DLD1 (cell line): ENCODE data around the gene SHE.
"Not testable (repeated sequence)": the region's sequence is repeated elsewhere in the genome, so short reads cannot be mapped to it uniquely, and the experiment has no call there.

Experiments used
- in situ Hi-C: cut with HindIII; loops from 2 replicates; pipeline ENCODE4 v1.10.0; 2017; ENCODE audit warnings: low sequenced_read_pairs

The SHE gene

DNA sequence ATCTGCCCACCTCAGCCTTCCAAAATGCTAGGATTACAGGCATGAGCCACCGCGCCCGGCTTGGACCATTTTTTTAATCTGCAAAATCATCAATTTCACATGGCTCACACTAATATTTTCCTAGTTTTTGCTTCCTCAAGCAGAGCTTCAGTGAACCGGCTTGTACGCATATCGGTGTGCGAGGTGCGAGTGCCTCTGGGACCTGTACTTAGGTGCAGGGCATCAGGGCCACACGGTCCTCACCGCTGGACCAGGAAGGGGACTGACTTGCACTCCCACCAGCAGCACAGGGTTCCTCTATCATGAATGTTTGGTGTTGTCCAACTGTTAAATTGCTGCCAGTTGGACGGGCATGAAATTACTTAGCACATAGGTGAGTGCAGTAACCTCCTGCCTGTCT lies 15.4 kb upstream of the SHE start:
- in situ Hi-C loops = no loop called here

DNA sequence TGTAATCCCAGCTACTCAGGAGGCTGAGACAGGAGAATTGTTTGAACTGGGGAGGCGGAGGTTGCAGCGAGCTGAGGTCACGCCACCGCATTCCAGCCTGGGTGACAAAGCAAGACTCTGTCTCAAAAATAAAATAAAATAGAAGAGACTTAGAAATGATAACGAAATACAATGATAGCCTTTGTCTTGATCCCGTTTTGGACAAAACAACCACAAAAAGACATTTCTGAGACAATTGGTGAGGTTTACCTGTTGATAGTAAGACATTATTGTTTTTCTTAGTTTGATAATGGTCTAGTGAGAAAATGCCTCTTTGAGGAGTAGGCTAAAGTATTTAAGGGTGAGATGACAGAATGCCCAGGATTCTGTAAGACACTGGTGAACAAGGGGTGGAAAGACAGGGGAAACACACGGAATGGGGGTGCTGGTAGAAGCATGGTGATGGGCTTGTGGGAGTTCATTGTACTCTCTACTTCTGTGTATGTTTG lies 11.9 kb upstream of the SHE start:
- in situ Hi-C loops = no loop called here

- in situ Hi-C loops = no loop called here
Measured at GRCh38 chr1:154512760-154513159, 10.5 kb upstream of the SHE start.

- in situ Hi-C loops = no loop called here
Measured at GRCh38 chr1:154503898-154504297, 1.7 kb upstream of the SHE start.

DNA sequence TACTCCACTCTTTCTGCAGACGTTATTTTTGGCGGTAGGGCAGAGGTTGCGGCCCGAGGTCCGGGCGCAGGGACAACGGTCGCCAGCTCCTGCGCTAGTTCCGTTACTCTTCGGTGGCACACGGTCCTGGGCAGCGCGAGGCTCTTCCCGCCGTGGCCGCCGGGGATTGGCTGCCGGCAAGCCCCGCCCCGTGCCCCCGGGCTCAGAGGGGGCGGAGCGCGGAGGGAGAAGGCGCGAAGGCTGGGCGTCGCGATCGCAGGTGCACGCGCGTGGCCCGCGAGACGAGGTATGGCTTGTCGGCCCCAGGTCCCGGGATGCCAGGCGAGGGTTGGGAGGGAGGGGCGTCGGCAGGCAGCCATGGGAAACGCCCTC lies 518 bp upstream of the SHE start:
- in situ Hi-C loops = no loop called here

- in situ Hi-C loops = no loop called here
Measured at GRCh38 chr1:154501423-154502065, 668 bp downstream of the SHE start.

DNA sequence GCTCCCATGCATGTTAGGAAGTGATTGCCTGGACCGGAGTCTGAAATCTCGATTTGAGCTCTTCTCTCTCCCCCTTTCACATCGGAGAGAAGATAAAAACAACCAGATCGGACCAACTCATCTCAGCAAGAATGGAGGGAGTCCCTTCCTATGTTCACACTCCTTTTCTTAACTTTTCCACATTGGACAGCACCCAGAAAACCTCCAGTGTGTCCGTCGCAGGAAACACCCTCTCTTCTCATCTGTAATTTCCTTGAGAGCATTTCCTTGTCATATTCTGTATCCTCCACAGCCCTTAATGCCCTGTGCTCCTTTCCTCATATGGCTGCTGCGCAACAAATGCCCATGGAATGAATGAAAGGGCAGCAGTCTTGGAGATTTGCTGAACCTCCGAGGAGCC lies 1.7 kb downstream of the SHE start:
- in situ Hi-C loops = no loop called here

DNA sequence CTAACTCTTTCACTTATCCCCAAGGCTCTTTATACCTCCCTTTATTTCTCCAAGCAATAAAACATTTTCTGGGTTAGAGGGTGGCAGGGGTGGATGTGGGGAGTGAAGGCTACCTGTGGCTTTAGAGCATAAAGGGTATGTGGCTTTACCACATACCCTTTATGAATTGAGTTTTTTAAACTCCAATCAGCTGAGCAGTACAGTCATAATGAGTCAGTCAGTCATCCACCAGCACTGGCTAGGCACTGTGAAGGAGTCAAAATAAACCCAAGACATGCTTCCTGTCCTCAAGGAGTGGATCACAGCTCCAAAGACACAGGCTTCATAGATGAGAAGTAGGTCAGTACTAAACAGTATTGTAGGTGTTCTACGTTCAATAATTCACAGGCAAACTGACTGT lies 2.8 kb downstream of the SHE start:
- in situ Hi-C loops = no loop called here

GRCh38 chr1:154497026-154497806 lies 5.0 kb downstream of the SHE start:
- in situ Hi-C loops = no loop called here

DNA sequence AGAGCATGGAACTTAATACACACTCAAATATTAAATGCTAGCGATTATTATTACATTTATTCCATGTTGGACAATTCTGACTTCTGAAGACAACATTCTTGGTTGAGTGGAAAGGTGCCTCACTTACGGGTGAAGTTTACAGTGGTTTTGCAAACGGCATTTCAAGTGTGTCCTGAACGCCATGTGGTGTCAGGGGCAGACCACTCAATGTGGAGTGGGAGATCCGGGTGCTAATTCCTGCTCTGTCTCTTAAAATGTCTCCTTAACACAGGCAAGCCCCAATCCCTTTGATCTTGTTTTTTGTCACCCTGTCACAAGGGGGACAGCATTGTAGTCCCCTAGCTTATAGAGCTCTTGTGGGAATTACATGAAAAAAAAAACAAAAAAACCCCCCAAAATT lies 5.8 kb downstream of the SHE start:
- in situ Hi-C loops = no loop called here

GRCh38 chr1:154495496-154496273 lies 6.5 kb downstream of the SHE start:
- in situ Hi-C loops = no loop called here

- in situ Hi-C loops = no loop called here
Measured at GRCh38 chr1:154493276-154493675, 8.9 kb downstream of the SHE start.

DNA sequence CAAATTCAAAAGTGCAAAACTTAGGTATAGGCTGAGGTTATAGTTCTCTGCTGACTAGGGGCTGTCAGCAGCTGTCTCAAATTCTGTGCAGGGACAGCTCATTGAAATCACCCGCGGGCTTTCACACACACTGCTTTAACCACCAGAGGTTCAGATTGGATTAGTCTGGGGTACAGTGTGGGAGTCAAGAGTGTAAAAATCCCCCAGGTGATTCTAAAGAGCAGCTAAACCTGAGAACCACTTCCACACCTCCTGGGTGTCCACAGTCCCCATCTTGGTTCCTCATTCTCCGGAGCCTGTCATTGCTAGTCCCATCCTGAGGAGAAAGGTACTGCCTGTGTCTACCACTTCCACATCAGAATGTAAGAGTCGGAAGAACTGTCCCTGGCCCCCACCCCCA lies 10.1 kb downstream of the SHE start:
- in situ Hi-C loops = no loop called here

GRCh38 chr1:154490317-154490716 lies 11.9 kb downstream of the SHE start:
- in situ Hi-C loops = no loop called here

- in situ Hi-C loops = no loop called here
Measured at GRCh38 chr1:154489695-154490274, 12.4 kb downstream of the SHE start.

DNA sequence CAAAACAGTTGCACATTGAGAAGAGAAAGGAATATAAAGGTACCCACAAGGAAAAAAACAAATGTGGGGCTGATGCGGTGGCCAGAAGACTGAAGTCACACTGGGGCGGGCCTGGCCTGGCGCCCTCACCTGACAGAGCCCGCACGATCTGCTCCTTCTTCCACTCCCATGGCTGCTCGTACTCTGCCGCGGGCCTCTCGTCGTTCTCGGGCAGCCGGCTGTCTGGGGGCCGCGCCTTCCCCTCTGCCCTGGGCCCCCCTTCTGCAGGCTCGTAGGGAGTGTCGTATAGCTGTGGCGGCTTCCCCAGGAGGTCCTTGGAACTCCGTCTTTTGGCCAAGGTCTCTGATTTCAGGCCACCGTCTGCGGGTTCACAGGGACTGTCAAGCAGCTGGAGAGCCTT lies 13.3 kb downstream of the SHE start:
- in situ Hi-C loops = no loop called here

DNA sequence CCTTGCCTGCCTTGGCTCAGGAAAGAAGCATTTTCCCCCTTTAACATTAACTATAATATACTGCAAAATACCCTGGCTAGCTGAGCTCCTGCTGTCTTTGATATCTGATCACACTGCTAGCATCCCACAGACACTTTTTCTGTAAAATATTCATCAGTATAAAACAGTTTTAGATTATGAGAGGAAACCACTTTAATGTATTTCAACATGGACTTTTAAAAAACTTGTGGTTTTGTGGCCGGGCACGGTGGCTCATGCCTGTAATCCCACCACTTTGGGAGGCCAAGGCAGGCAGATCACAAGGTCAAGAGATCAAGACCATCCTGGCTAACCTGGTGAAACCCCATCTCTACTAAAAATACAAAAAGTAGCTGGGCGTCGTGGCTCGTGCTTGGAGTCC lies 15.5 kb downstream of the SHE start:
- in situ Hi-C loops = not testable (repeated sequence)

DNA sequence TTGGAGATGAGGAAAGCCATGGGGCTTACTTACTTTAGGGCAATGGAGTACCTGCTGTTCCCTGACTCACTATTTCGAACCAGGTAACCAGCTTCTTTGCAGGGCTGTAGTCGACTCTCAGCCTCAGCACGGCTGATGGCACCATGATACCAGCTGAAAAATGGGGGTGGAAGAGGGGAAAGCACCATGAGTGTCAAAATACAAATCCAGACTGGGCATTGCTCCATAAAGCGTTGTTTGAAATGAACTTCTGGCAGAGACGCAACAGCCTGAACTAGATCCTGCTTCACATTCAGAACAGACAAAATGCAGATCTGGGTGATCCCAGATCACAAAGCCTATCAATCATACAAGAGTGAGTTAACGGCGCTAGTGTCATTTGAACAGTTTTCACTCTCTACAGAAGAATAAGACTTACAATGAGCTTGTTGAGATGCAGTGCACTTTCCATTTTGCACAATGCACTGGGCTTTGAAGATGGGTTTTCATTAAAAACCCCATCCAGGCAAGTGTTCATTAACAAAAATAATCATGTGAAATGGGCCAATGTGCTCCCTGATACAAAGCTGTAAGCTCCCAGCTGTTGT lies 16.2 kb downstream of the SHE start:
- in situ Hi-C loops = no loop called here

DNA sequence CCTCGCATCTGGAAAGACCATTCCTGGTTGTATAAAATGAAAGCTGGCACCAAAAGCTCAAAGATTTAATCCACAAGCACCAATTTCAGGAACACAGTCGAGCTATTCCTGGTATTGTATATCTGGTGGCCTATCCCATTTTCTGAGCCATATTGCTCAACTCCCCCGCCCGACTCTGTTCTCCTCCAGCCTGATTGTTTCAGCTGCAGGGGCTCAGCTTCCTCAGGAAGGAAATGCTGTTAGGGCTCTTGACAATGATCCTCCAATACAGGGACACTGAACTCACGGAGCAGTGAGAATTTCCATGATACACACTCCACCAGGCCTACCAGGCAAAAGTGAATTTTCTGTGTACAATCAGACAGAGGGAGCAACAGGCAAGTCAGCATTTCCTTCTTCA lies 17.1 kb downstream of the SHE start:
- in situ Hi-C loops = no loop called here

- in situ Hi-C loops = no loop called here
Measured at GRCh38 chr1:154483941-154484803, 18.0 kb downstream of the SHE start.
